ENCODE data around the gene RERE.

Gene RERE

DNA sequence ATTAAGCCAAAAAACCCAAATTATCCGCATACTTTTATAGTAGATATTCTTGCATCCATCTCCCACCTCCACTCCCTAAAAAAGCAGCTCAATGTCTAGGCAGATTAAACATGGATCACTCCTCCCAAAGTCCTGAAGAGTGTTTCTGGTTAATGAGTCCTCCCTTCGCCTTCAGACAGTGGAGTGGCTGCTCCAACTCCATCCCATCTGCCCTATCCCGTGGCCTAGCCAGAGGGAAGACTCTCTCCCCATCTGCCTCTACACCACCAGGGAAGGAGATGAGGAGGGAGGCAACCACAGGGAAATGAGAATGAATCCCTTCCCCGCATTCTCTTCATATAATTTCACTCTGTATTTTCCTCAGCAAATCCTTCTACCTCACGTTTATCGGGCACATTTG lies 395.7 kb downstream of the RERE start:
- no peak overlapping the region for H3K4me3 ChIP-seq (ENCODE audit: low read length)
- no peak for DNase-seq (ENCODE audit: low read depth, low spot score)

DNA sequence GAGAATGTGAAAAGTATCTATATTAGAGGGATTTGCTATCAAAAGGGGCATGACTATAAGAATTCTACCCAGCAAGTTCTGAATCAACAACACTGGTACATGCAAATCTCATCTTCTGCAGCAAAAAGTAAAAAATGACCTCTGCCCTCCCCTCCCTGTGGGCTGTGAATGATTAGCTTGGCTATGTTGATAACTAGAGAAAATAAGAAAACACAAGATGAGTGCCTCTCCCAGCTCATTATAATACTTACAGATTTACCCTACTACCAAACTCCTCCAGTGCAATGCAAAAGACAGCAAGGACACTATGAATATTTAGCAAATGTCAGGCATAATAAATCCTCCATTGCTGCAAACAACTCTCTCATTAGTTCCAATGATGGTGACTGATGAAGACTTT lies 397.1 kb downstream of the RERE start:
- DNase-seq (ENCODE audit: low read depth, low spot score): no peak
- H3K4me3 ChIP-seq (ENCODE audit: low read length): no peak overlapping the region

DNA sequence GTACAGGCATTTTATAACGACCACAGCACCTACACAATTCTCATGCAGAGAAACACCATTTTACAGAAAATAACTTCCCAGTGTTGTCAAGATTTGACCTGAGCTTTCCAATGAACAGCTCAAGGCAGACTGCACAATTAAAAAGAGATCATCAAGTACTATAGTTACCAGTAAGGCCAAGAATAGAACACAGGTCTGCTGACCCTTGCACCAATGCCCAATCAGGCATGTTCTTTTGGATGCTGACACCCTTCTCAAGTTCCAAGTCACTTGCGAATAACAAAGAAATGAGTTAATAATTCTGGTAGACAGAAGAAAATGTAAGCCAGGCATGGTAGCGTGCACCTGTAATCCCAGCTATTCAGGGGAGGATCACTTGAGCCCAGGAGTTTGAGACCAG lies 397.6 kb downstream of the RERE start:
- DNase-seq (ENCODE audit: low read depth, low spot score): no peak
- H3K4me3 ChIP-seq (ENCODE audit: low read length): no peak overlapping the region

DNA sequence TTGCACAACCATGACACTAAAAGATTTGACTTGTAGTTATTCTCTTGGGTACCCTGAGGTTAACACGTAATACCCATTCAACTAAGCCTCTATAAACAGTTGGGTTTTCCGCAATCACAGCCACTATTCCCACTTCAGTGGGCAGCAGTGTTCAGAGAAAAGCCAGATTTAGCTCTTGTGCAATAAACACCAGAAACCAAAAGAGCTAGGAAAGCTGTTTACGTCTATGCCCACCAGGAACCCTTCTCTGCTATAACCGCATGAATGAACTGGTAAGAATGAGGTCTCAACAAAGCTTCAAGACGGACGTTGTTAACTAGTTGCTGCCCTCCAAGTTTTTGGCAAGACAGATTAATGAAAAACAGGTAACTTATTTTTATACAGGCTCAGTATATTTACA lies 398.3 kb downstream of the RERE start:
- DNase-seq (ENCODE audit: low read depth, low spot score): no peak
- H3K4me3 ChIP-seq (ENCODE audit: low read length): no peak overlapping the region

DNA sequence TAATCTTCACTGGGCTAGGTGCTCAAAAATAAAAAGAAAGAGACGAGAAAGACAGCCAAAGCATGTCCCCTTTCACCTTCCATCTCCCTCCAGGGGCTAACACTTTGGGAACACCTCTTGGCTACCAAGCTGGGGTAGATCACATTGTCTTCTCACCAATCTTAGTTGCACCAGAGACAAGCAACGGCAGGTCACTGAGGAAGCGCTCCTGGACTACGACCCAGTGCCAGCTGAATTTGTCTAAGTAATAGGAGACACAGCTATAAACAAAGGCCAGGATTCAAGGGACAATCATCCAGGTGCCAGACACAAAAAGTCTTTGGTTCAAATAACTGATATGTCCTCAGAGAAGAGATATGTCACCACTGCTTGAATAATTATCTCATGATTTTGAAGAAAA lies 399.1 kb downstream of the RERE start:
- H3K4me3 ChIP-seq (ENCODE audit: low read length): no peak overlapping the region
- DNase-seq (ENCODE audit: low read depth, low spot score): no peak

DNA sequence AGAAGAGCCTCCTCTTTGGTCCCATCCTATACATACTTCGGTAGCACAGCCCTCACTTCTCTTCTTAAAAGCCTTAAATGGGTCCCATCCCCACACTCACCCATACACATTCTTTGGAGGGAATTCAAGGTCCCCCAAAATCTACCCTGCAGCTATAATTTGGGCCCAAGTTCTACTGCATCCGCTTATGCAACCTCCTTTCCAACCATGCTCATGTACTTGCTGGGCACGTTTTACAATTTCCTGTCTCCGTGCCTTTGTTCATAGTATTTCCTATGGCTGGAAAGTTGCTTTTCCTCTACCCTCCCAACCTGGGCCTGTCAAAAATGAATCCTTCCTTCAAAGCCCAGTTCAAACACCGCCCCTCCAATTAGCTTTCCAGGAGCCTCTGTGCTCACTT lies 399.8 kb downstream of the RERE start:
- H3K4me3 ChIP-seq (ENCODE audit: low read length): no peak overlapping the region
- no peak for DNase-seq (ENCODE audit: low read depth, low spot score)

DNA sequence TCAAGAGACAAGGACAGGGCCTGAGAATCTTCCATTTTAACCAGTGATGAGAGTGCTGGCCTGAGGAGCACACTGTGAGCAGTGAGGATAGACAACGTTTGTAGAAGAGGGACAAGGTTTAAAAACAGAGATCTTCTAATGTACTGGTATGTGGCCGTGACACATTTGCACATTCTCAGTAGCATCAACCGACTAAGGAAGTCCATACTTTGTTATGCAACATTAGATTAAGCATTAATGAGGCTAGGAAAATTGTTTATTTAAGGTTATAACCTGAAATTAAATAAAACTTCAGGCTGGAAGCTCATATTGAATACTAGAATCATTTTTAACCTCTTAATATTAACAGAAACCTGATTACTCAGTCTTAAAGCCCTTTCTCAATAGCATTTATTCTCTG lies 400.6 kb downstream of the RERE start:
- H3K4me3 ChIP-seq (ENCODE audit: low read length): no peak overlapping the region
- DNase-seq (ENCODE audit: low read depth, low spot score): no peak

DNA sequence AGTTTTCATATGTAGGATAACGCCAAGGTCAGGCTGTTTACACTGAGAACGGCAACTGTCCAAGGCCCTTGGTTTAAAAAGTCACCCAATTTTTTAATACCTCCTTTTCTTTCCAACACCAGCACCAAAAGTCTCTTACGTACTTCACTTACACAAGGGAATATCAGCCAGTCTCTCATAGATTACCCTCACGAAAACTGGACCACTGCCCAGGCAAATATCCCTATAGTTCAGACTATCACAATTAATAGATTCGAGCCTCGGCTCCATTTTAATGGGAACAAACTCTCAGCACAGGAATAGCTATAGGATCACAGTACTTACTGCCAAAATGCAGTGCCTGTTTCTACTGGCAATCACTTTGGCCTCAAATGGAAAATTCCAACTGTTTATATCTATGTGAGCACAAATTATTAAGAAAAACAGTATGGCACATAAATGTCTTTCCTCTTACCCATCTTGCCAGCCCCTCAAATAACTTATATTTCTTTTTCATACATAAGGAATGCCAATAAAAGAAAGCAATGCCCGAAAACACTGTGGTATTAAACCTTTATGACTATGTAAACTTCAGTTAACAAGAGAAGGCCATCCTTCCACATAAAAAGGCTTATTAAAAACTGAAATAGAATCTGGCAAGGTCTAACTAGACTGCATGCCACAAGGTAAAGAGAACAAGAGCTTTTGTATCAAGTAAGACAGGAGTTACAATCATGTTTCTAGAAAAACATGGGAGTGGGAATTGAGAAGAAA lies 401.7 kb downstream of the RERE start:
- no peak overlapping the region for H3K4me3 ChIP-seq (ENCODE audit: low read length)
- no peak for DNase-seq (ENCODE audit: low read depth, low spot score)

DNA sequence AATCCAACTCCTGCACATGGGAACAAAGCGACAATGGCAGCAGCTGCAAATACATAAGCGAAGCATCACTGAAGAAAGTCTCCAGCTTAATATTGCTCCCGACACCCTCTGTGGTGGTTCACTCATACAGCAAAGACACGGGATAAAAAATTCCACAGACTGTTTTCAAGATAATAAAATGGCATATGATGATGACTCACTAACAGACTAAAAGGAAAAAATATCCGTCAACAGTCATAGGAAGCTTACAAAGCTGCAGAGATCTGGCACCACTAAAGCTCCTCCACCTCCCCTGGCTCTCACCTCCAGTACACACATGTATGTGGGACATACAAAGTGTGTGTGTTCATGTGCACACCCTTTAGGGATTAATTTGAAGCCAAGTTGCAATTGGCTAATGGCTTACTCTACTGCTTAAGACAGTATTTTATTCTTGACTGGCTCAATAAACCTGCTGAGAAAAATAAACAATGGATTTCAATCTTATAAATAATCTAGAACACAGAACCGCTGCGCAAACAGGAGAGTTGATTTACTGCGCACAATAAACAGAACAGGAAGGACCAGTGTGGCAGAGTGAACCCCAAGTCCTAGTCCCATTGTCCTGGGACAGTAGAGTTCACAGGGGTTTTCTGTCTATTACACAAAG lies 405.1 kb downstream of the RERE start:
- no peak for DNase-seq (ENCODE audit: low read depth, low spot score)
- no peak overlapping the region for H3K4me3 ChIP-seq (ENCODE audit: low read length)

DNA sequence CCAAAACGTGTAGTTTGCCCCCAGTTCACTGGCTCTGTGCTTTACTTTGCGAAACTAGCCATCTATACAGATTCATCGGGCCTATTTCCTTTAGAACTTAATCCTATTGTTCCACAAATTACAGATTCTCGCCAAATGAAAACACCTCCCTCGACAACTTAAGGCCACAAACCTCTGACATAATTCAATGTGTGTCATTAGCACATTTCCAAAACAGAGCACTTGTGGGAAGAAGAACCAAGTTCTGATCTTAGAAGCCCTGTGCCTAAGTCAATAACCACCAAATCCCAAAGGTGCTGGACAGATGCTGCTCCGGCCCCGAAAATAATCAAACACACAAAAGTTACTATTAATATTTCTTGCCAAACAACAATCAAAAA lies 405.6 kb downstream of the RERE start:
- no peak overlapping the region for H3K4me3 ChIP-seq (ENCODE audit: low read length)
- DNase-seq (ENCODE audit: low read depth, low spot score): no peak

DNA sequence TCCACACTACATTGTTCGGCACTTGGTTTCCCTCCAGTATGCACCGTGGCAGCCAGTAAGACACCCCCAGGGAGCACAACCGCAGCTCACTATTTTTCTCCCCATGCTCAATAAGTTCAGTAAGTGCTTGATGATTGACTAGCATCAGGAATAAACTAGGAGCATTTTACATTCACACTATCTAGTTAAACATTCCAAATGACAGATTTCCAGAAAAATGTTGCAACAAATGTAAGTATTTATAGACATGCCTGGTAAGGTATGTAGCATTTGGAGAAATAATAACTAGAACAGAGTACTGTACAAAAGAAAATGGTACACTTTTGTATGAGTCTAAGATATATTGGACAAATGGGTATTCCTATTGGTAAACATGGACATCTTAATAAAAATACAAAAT lies 406.6 kb downstream of the RERE start:
- no peak for DNase-seq (ENCODE audit: low read depth, low spot score)
- H3K4me3 ChIP-seq (ENCODE audit: low read length): no peak overlapping the region

DNA sequence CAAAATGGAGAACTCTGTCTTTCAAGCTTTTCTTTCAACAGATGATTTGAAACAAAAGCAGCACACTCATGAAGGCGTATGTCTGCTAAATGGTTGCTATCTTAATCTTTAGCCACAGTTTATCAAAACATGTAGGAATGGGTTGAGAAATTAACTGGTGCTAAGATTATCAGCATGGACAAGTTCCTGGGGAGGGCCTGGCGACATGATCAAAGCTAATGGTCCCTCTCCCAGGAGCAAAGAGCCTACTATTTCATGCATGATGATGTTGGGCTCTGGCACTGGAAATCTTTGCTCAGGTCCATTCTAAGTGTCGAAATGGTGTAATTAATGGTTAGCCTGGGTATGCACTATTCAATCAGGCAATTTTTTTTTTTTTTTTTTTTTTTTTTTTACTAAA lies 407.8 kb downstream of the RERE start:
- no peak for DNase-seq (ENCODE audit: low read depth, low spot score)
- no peak overlapping the region for H3K4me3 ChIP-seq (ENCODE audit: low read length)

DNA sequence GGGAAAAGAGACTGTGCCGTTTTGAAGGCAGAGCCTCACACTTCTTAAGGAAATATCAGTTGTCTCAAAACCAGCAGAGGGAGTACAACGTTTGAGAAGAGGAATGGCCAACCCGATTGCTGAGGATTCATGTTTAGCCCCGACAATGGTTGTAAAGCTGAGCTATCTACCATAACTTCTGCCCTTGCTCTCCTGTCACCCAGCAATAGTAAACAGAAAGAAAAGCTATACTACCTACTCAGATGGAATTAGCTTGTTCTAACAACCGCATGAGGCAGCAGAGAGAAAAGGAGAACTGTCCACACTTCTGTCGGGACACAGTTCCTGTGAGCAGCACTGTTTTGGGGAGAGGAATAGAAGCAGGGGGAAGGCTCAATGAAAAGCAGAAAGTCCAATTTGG lies 408.3 kb downstream of the RERE start:
- no peak for DNase-seq (ENCODE audit: low read depth, low spot score)

DNA sequence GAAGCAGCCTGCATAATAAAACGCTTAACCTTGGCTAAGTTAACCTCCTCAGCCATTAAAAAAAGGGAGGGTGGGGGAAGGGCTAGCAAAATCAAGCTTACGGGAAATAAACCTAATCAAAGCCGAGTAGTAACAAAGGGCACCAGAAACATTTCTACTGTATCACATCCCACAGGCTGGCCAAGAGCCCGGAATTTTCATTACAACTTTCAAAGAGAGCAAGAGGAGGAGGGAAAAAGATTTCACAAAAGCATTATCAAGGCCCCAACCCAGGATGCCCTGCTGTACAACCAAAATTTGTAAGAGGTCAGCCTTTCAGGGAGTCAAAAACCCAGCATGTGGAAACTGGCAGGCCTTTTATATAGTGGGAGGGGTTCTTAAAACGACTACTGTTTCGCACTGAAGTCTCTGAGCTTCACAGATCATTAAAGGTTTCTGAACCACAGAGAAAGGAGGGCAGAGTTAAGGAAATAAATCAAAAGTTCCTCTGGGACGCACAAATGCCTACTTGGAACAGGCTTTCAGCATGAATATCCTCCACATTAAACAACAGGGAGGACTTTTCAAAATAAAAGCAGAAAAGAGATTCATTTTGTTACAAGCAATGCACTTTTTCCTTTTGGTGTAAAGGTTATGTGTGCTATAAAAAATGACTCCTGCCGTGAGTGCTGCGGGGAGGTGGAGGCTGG lies 409.1 kb downstream of the RERE start:
- no peak overlapping the region for H3K4me3 ChIP-seq (ENCODE audit: low read length)
- no peak for DNase-seq (ENCODE audit: low read depth, low spot score)

More for the DNA sequence above, 408.3 kb downstream of the RERE start:
- H3K4me3 ChIP-seq (ENCODE audit: low read length): no peak overlapping the region

DNA sequence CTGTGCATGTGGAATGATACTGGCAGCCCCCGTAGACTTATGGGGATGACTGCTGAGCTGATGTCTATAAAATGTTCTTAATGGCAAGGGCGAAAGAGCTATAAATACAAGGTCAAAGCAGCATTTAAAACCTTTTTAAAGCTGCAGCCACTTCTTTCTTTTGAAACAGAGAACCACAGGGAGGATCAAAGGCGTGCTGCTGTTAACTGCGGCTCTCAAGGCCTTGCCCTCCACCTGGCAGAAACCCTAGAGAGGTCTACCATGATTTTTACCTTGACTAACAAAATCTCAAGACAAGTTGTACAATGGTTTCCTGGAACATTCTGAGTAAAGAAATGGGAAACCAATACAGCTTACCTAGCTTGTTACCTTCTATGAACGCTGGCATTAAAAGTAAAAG lies 409.8 kb downstream of the RERE start:
- no peak for DNase-seq (ENCODE audit: low read depth, low spot score)
- H3K4me3 ChIP-seq (ENCODE audit: low read length): no peak overlapping the region

DNA sequence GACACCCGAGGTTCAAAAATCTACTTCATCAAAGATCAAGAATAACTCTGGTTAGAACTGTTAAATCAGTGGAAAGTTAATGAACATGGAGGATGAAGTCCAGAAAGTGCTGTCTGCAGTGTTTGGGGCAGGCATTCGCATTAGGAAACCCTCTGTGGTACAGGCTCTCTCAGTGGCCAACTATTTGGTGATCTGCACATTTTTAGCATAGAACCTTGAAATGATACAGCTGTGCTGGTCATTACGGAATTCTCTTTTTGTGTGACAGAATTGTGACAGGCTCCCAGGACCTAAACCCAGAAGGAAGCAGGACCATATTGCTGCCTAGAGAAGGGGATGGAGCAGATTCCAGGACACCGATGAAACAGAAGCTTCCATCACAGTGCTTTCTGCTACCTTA lies 410.5 kb downstream of the RERE start:
- DNase-seq (ENCODE audit: low read depth, low spot score): no peak
- H3K4me3 ChIP-seq (ENCODE audit: low read length): no peak overlapping the region

DNA sequence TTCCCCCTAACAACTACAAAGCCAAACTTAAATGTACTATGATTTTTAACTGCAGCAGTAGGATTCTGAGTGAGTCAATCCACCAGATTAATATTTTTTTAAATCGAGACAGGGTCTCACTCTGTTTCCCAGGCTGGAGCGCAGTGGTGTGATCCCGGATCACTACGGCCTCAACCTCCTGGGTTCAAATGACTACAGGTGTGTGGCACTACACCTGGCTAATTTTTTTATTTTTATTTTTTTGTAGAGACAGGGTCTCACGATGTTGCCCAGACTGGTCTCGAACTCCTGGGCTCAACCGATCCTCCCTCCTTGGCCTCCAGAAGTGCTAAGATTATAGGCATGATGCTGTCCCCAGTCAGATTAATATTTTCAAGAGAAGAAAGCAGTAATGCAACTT lies 411.4 kb downstream of the RERE start:
- H3K4me3 ChIP-seq (ENCODE audit: low read length): no peak overlapping the region
- no peak for DNase-seq (ENCODE audit: low read depth, low spot score)

DNA sequence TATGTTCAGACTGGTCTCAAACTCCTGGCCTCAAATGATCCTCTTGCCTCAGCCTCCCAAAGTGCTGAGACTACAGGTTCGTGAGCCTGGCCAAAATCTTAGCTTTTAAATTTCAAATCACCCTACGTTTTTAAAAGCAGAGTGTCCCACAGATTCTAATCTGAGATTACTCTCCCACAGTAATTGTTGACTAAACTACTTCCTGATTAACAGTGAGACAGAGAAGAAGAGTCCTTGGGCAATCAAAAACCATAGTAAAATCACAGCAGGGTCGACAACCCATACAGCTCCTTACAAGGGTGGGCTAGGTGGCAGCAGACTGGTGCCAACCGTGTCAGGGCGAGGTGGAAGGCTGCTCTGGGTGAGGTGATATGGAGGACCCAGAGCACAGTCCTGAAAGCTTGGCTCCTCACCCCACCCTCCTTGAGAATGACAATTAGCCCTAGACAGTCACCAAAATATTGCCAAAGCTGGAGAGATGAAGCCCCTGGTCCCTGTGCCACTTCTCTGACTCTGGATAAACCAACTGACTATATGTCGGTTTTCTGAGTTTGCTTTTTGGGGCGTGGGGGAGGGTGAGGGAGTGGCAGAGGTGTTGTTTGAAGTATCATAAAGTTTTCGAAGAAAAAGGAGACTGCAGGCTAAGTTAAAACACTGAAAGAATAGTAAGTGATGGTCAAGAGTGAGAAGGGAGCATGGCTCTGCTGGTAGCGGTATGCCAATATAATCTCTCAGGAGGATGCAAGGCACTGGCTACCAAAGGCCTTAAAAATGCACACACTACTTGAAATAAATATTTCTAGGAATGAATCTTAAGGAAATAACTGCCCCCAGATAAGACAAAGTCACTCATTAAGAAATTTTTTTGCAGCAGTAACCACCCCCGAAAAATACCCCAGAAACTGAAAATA lies 412.7 kb downstream of the RERE start:
- DNase-seq (ENCODE audit: low read depth, low spot score): no peak
- no peak overlapping the region for H3K4me3 ChIP-seq (ENCODE audit: low read length)

DNA sequence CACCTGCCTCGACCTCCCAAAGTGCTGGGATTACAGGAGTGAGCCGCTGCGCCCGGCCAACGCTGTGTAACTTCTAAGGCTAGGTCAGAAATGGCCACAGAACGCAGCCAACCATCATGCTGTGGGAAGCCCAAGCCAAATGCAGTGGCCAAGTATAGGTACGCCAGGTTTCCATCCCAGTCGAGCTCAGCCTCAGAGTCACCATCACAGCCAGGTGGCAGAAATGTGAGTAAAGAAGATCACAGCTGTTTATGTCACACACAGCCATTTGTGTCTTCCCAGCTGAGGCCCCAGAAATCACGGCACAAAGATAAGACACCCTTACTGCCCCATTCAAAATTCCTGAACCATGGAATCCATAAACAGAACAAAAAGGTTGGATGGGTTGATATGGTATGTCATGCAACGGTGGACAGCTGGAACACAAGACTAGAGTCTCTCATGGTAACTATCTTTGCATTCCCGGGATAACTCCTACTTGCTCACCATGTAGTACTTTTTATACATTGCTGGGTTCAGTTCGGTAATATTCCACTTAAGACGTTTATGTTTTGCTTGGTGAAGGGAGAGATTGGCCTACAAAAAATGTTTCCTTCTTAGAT lies 415.2 kb downstream of the RERE start:
- DNase-seq (ENCODE audit: low read depth, low spot score): no peak
- no peak overlapping the region for H3K4me3 ChIP-seq (ENCODE audit: low read length)
